Ovary (tissue), 9 donors: ENCODE data around the gene FAM180A. TPM values are rescaled to one million over a fixed set of nuclear protein-coding genes. Genes with fewer than 3 reads are reported as not detected.

Experiments
- DNase-seq, 5 donors: peaks; one replicate each; pipeline ENCODE4 v3.0.0-alpha.2; 2019 to 2020
- H3K27ac ChIP-seq, 2 donors: fragments of 200-600 bp; one replicate each; pipeline versions ENCODE4 v1.5.1 to v1.8.0; 2019 to 2022
- H3K27me3 ChIP-seq: fragments of 200-600 bp; one replicate; pipeline ENCODE4 v1.8.0; 2022
- H3K36me3 ChIP-seq: fragments of 200-600 bp; sonication (generic); one replicate; pipeline ENCODE4 v1.5.1; 2019
- H3K4me1 ChIP-seq: one replicate; pipeline ENCODE4 v1.8.1; 2013; ENCODE audit warnings: mild to moderate bottlenecking, moderate library complexity; ENCODE audit not compliant: insufficient read depth
- H3K4me3 ChIP-seq: fragments of 200-600 bp; sonication (generic); one replicate; pipeline ENCODE4 v1.5.1; 2017
- H3K9me3 ChIP-seq, 2 donors: fragments of 200-600 bp in 1 of 2; sonication (generic) in 1 of 2; one replicate each; pipeline versions ENCODE4 v1.5.1 to v1.8.1; 2013 to 2019; ENCODE audit warnings: mild to moderate bottlenecking in 1 of 2, moderate library complexity in 1 of 2
- EP300 ChIP-seq: sonication (generic); formaldehyde crosslinking; IDR thresholded peaks from one replicate; pipeline ENCODE4 v1.6.1; 2017; ENCODE audit warnings: antibody characterized with exemption
- POLR2A ChIP-seq: fragments of 450-650 bp; IDR thresholded peaks from one replicate; pipeline ENCODE4 v1.6.1; 2017; ENCODE audit warnings: antibody characterized with exemption, mild to moderate bottlenecking, moderate library complexity
- WGBS, 3 donors: extraction: QIAGEN DNeasy Blood & Tissue Kit in 1 of 3; methylation state at CpG; one replicate each; pipeline versions ENCODE4 v1.1.5 to v1.1.7; 2013 to 2017; 5-methylcytosine and 5-hydroxymethylcytosine counted together
- intact Hi-C, 4 donors: fragments of 100-400 bp; cut with DNase I; formaldehyde crosslinking; loops; one replicate each; pipeline versions ENCODE4 v1.11.0 to v1.15.1; 2022 to 2023
- polyA plus RNA-seq, 2 donors: library from polyadenylated mRNA; stranded (reverse); fragments of 200-250 nt in 1 of 2; fragments of 350-450 nt in 1 of 2; fragmentation: Illumina TruSeq in 1 of 2; extraction: RNeasy Lipid Tissue Mini Kit (QIAGEN cat#74804) in 1 of 2; gene quantifications; one replicate each; pipeline ENCODE4 v1.2.3, GENCODE V29; 2013 to 2014
- total RNA-seq, 7 donors: library from RNA; depleted of rRNA in 2 of 7; stranded (reverse); fragments of >200 nt in 2 of 7; fragmentation: NEBNext Ultra II Directional in 3 of 7; extraction: Animal tissue kit (Norgen Biotek cat#: 25700) in 3 of 7; gene quantifications; one replicate each; pipeline versions ENCODE4 v1.1.0 to v1.2.4, GENCODE V29; 2016 to 2023
- TF ChIP-seq, protein P1 (sequence below), 3 donors: fragments of 450-650 bp in 2 of 3; fragments of 200-600 bp in 1 of 3; IDR thresholded peaks; one replicate each; pipeline versions ENCODE4 v1.5.1 to v1.8.0; 2016 to 2022; ENCODE audit warnings: antibody characterized with exemption in 3 of 3, mild to moderate bottlenecking in 1 of 3
- donor health status: DM: no; HTN: no; CAD: no; lungs with moderate emphysema.
- donor health status: DM: no; HTN: no; CAD: no.
- donor health status: Bipolar disorder and iron deficiency.
- donor health status: DM: yes; HTN: yes; CAD: no.
- donor health status: DM: no; HTN: no; CAD: no.
- donor health status: DM: yes; HTN: yes; CAD: no.

Gene FAM180A
- total and polyA plus RNA-seq, 9 donors: 1.1 to 5.3 (median 3.1) TPM

DNA sequence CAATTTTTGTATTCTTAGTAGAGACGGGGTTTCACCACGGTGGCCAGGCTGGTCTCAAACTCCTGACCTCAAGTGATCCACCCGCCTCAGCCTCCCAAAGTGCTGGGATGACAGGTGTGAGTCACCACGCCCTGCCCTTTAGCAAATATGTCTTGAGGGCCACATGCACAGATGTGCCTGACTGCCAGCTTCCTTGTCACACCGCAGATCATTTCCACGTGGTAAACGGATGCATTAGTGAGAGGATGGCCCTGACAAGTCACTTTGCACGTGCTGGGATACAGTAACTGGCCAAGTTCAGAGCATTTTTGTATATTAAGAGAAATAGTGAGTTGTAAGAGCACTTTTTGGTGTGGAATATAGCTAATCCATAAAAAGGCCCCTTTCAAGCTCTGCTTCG is 44.3 kb upstream of the FAM180A start:
- H3K27ac ChIP-seq: no peak overlapping the region
- WGBS, 3 donors: 92 to 96% (median 93%) methylated on average over 9 of the region's 9 CpGs
- H3K9me3 ChIP-seq: no peaks in the 10 kb centered on the region
- H3K4me1 ChIP-seq: peaks cover 4% of the 10 kb centered on the region
- no peak for DNase-seq
- intact Hi-C loops: no loop called here
- H3K4me3 ChIP-seq: no peak overlapping the region
- H3K27me3 ChIP-seq: no peaks in the 10 kb centered on the region
- TF ChIP-seq POLR2A (no peak), EP300 (no peak)
- TF ChIP-seq, protein P1, sequence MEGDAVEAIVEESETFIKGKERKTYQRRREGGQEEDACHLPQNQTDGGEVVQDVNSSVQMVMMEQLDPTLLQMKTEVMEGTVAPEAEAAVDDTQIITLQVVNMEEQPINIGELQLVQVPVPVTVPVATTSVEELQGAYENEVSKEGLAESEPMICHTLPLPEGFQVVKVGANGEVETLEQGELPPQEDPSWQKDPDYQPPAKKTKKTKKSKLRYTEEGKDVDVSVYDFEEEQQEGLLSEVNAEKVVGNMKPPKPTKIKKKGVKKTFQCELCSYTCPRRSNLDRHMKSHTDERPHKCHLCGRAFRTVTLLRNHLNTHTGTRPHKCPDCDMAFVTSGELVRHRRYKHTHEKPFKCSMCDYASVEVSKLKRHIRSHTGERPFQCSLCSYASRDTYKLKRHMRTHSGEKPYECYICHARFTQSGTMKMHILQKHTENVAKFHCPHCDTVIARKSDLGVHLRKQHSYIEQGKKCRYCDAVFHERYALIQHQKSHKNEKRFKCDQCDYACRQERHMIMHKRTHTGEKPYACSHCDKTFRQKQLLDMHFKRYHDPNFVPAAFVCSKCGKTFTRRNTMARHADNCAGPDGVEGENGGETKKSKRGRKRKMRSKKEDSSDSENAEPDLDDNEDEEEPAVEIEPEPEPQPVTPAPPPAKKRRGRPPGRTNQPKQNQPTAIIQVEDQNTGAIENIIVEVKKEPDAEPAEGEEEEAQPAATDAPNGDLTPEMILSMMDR (IDR thresholded peaks at IDR 0.05): no peak
- no peaks in the 10 kb centered on the region for H3K36me3 ChIP-seq

DNA sequence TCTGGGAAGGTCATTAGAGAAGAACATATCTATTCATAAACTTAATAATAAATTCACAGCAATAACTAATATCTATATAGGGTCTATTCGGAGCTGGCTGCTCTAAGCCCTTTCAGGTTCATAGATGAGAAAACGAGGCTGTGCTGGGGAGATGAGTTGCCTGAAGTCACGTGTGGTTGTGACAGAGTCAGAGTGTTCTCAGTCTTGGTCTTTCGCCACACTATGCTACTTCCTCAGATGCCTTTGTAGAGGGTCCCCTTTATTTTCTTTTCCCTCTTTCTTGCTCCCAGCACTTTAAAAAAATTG is 43.7 kb upstream of the FAM180A start:
- Histone ChIP-seq H3K27me3 (no peaks in the 10 kb centered on the region), H3K36me3 (no peaks in the 10 kb centered on the region), H3K4me1 (peaks cover 4% of the 10 kb centered on the region), H3K9me3 (no peaks in the 10 kb centered on the region), H3K4me3 (no peak overlapping the region), H3K27ac (no peak overlapping the region)
- no peak for TF ChIP-seq POLR2A
- no peak for DNase-seq
- intact Hi-C loops: no loop called here
- whole genome bisulfite sequencing, 3 donors: 67 to 88% (median 82%) methylated on average over 4 of the region's 4 CpGs

DNA sequence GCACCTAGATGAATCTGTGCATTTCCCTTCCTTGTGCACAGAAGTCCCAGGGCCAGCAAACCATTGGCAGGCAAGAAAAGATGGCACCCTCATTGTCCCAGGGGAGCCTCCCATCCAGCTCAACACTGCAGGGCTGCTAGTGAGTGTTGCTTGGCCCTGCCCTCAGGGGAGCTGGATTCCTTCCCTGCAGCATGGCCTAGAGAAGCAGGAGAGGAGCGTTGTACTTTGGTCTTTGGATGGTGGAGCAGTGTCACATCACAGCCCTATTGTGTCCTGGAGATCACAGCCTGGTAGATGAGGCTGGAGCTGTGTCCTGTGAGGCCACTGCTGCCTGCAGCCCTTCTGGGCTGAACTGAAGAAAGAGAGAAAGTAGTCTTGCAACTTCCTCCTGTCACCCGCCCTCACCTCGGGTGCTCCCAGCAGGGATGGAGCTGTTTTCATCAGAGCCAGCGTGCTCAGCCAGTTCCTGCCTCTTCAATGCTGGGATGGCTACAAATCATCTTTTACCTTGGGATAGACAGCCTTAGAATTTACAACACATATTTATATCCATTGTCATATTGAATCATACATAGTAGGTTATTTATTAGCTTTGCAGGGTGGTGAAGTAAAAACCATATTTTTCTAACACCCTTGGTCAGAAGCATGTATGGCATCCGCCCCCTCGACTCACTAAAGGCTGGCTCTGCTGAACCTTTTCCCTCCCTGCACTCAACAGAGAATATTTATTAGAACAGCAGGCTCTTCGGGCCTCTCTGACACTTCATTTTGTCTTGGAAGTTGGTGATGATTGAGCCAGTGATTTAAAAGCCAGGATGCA is 43.1 kb upstream of the FAM180A start:
- H3K4me3 ChIP-seq: no peak overlapping the region
- no peak overlapping the region for H3K27ac ChIP-seq
- no peaks in the 10 kb centered on the region for H3K27me3 ChIP-seq
- WGBS, 3 donors: 63 to 72% (median 70%) methylated on average over 7 of the region's 7 CpGs
- peaks cover 2% of the 10 kb centered on the region for H3K4me1 ChIP-seq
- intact Hi-C loops: no loop called here
- H3K36me3 ChIP-seq: no peaks in the 10 kb centered on the region
- DNase-seq: no peak
- TF ChIP-seq EP300 (no peak), POLR2A (no peak)
- TF ChIP-seq, protein P1 (IDR thresholded peaks at IDR 0.05): no peak
- no peaks in the 10 kb centered on the region for H3K9me3 ChIP-seq

DNA sequence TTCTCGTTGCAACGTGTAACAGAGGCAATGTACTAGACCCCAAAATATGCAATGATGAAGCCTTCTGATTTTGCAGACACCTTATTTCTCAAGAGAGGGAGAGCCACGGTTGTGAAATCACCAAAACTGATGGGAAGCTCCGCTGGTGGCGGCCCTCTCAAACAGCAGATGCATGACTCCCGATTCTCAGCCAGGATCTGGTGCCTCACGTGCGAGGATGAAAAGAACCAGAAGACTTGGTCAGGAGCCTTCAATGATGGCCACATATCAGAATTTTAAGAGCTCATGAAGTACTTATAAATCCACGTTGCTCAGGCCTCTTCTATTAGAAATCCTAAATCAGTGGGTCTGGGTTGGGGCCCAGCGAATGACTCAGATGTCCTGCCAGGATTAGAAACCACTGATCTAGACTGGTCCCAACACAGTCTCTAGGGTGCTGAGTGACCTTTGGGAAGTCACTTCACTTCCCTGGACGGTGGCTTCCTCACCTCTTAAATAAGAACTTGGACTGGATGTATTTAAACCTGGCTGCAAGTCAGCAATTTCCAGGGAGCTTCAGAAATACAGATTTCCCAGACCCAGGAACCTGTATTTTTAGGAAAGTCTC is 41.9 kb upstream of the FAM180A start:
- DNase-seq: no peak
- Histone ChIP-seq H3K36me3 (no peaks in the 10 kb centered on the region), H3K4me1 (no peaks in the 10 kb centered on the region), H3K27ac (no peak overlapping the region), H3K27me3 (no peaks in the 10 kb centered on the region), H3K4me3 (no peak overlapping the region), H3K9me3 (no peaks in the 10 kb centered on the region)
- TF ChIP-seq EP300: no peak
- TF ChIP-seq, protein P1 (IDR thresholded peaks at IDR 0.05): no peak
- TF ChIP-seq POLR2A: no peak
- intact Hi-C loops: no loop called here
- whole genome bisulfite sequencing, 3 donors: 91 to 93% (median 91%) methylated on average over 11 of the region's 11 CpGs

- H3K4me1 ChIP-seq: no peaks in the 10 kb centered on the region
Observed at GRCh38 chr7:135789956-135790355, 41.3 kb upstream of the FAM180A start.

More at GRCh38 chr7:135789956-135790355, 41.3 kb upstream of the FAM180A start:
- Histone ChIP-seq H3K27me3 (no peaks in the 10 kb centered on the region), H3K36me3 (no peaks in the 10 kb centered on the region), H3K9me3 (no peaks in the 10 kb centered on the region), H3K4me3 (no peak overlapping the region), H3K27ac (no peak overlapping the region)
- 47 to 63% (median 59%) methylated on average over 3 of the region's 3 CpGs for WGBS, 3 donors
- no peak for DNase-seq
- no peak for TF ChIP-seq EP300
- TF ChIP-seq POLR2A: no peak
- TF ChIP-seq, protein P1 (IDR thresholded peaks at IDR 0.05): no peak
- intact Hi-C loops: no loop called here
